Measurements from ENCODE around the gene STUM. TPM values are rescaled to one million over a fixed set of nuclear protein-coding genes. Genes with fewer than 3 reads are reported as not detected.

Gene STUM
- total and polyA plus RNA-seq, 10 of the 15 experiments (the other 5 are each of a cell fraction or from before 2014, with no cell fraction given): under 0.01 to 0.15 (median 0.09) TPM; not detected in 5

DNA sequence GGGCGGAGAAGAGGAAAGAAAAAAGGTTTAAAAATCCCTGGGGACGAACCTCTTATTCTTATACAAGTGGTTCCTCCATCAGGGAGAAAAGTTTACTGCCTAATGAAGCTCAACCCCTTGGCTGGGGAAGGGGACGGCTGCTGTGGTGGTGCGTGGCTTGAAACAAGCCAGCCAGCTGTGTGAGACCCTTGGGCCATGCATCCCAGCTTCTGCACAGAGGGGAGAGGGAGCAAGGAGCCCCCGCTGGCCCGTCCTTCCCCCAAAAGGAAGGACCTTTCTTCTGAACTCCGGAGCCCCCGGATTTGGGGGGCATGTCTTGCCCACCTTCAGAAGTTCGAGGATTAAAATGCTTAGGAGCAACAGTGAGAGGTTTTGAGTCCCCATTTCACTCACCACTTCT is 67.3 kb downstream of the STUM start:
- ChIA-PET SMC1A (ENCODE audit: uncharacterized antibody, unreplicated experiment) (no interaction called here), POLR2A (no interaction called here), CTCF (no interaction called here), RAD21 (ENCODE audit: unreplicated experiment) (no interaction called here)
- no peaks in the 10 kb centered on the region for H3K4me1 ChIP-seq (ENCODE audit: control insufficient read depth, insufficient read depth, low read length)
- H3K79me2 ChIP-seq (ENCODE audit: control insufficient read depth, insufficient read depth, low read length): no peaks in the 10 kb centered on the region
- no peak overlapping the region for H2AFZ ChIP-seq (ENCODE audit: control insufficient read depth, low read depth, low read length)
- ATAC-seq (no peak), FAIRE-seq (no peak), DNase-seq (ENCODE audit: low read depth, low spot score) (no peak)
- no peak overlapping the region for H3K4me2 ChIP-seq (ENCODE audit: control insufficient read depth, insufficient read depth)
- no TSS peak for BruUV-seq (replicated peaks)
- H3K27me3 ChIP-seq (replicated peaks in 1 of 2; ENCODE audit: control insufficient read depth in 2 of 2, insufficient read depth in 2 of 2, low read length in 1 of 2): peaks cover 0 to 1% of the 10 kb centered on the region in 2 experiments; a peak in 1 of 4 replicates
- no peak overlapping the region for H3K9ac ChIP-seq (ENCODE audit: control insufficient read depth, insufficient read depth, low read length)
- intact Hi-C loops (cut with micrococcal nuclease; ENCODE audit: unreplicated experiment) (no loop called here), in situ Hi-C loops (cut with MboI) (no loop called here)
- no peaks in the 10 kb centered on the region for H4K20me1 ChIP-seq (ENCODE audit: control insufficient read depth, insufficient read depth)
- H3K36me3 ChIP-seq (ENCODE audit: control insufficient read depth in 2 of 2, insufficient read depth in 2 of 2, low read length in 1 of 2): no peaks in the 10 kb centered on the region
- H3K9me3 ChIP-seq (replicated peaks; ENCODE audit: control insufficient read depth, insufficient read depth, low read length): no peaks in the 10 kb centered on the region; the same call in 2 of the 3 replicates
- H3K27ac ChIP-seq (ENCODE audit: control insufficient read depth, insufficient read depth): no peak overlapping the region
- no peak overlapping the region for H3K4me3 ChIP-seq
- TF ChIP-seq ZNF384 (IDR thresholded peaks at IDR 0.05; ENCODE audit: borderline replicate concordance, low read depth, low read length) (no peak), SRF (IDR thresholded peaks at IDR 0.05; ENCODE audit: low read depth in 2 of 2, low read length in 2 of 2) (no peak), STAT1 (conservative IDR thresholded peaks at IDR 0.05) (no peak), CHD1 (IDR thresholded peaks at IDR 0.05; ENCODE audit: low read depth, low read length) (no peak), MEF2A (IDR thresholded peaks at IDR 0.05; ENCODE audit: insufficient read depth, low read depth, low read length) (no peak), FOXK2 (IDR thresholded peaks at IDR 0.05) (no peak), HDGF (IDR thresholded peaks at IDR 0.05) (no peak), EP300 (IDR thresholded peaks at IDR 0.05; ENCODE audit: borderline replicate concordance in 1 of 2, control insufficient read depth in 1 of 2, low read depth in 2 of 2, low read length in 2 of 2) (no peak), MEF2B (IDR thresholded peaks at IDR 0.05; ENCODE audit: partially characterized antibody, poor library complexity, severe bottlenecking) (no peak), WRNIP1 (IDR thresholded peaks at IDR 0.05; ENCODE audit: borderline replicate concordance, low read depth, low read length) (no peak), SPI1 (IDR thresholded peaks at IDR 0.05; ENCODE audit: borderline replicate concordance, insufficient read depth, low read depth, low read length) (no peak), IRF4 (IDR thresholded peaks at IDR 0.05; ENCODE audit: low read depth, low read length) (no peak), BRCA1 (IDR thresholded peaks at IDR 0.05; ENCODE audit: low read depth, low read length) (no peak), ZNF274 (IDR thresholded peaks at IDR 0.05; ENCODE audit: insufficient read depth, insufficient read length) (no peak), RB1 (IDR thresholded peaks at IDR 0.05; ENCODE audit: borderline replicate concordance) (no peak)
- 24% methylated on average over 9 of the region's 9 CpGs for WGBS (ENCODE audit: insufficient coverage, insufficient replicate concordance, low lambda C conversion rate, missing lambda C conversion rate)
